AG09319 (cell line): ENCODE results near the gene GNG2.

Experiments used
- DNase-seq: peaks from one replicate; pipeline ENCODE4 v3.0.0-alpha.2; 2010; ENCODE audit warnings: low read depth; ENCODE audit errors: extremely low read depth
- TF ChIP-seq, protein P1 (sequence below): IDR thresholded peaks from 2 replicates; pipeline ENCODE4 v1.5.1; 2011; ENCODE audit warnings: low read depth, mild to moderate bottlenecking, inconsistent platforms, low read length, moderate library complexity

Gene GNG2

GRCh38 chr14:51823706-51824105, 36.7 kb upstream of the GNG2 start:
- TF ChIP-seq, protein P1, sequence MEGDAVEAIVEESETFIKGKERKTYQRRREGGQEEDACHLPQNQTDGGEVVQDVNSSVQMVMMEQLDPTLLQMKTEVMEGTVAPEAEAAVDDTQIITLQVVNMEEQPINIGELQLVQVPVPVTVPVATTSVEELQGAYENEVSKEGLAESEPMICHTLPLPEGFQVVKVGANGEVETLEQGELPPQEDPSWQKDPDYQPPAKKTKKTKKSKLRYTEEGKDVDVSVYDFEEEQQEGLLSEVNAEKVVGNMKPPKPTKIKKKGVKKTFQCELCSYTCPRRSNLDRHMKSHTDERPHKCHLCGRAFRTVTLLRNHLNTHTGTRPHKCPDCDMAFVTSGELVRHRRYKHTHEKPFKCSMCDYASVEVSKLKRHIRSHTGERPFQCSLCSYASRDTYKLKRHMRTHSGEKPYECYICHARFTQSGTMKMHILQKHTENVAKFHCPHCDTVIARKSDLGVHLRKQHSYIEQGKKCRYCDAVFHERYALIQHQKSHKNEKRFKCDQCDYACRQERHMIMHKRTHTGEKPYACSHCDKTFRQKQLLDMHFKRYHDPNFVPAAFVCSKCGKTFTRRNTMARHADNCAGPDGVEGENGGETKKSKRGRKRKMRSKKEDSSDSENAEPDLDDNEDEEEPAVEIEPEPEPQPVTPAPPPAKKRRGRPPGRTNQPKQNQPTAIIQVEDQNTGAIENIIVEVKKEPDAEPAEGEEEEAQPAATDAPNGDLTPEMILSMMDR: no peak
- DNase-seq: no peak

DNA sequence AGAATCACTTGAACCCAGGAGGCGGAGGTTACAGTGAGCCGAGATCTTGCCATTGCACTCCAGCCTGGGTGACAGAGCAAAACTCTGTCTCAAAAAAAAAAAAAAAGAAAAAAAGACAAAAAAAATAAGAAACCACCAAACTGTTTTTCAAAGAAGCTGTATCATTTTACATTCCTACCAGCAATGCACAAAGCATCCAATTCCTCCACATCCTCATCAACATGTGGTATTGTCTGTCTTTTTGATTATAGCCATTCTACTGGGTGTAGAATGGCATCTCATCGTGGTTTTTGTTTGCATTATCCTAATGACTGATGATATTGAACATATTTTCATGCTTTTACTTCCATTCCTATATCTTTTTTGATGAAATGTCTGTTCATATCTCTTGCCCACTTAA, 36.2 kb upstream of the GNG2 start:
- no peak for DNase-seq
- TF ChIP-seq, protein P1: no peak

DNA sequence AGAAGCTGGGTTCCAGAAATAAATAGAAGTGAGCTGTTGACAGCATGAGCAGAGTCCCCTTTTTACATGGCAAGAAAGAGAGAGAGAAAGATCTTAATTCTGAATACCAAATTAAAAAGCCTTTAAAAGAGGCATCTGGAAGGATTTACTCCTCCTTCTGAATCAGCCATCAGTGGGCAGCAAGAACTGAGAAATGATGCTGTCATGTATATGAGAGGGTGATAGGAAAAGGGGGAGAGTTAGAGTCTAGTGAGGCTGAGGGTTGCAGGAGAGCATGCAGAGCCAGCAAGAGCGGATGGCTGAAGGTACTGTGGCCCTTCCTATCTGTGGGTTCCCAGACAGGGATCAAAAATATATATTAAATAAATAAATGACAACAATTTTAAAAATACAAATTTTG, 34.5 kb upstream of the GNG2 start:
- no peak for DNase-seq
- TF ChIP-seq, protein P1: no peak

- no peak for DNase-seq
- TF ChIP-seq, protein P1: no peak
These were observed 32.2 kb upstream of the GNG2 start for GRCh38 chr14:51828017-51828797.

DNA sequence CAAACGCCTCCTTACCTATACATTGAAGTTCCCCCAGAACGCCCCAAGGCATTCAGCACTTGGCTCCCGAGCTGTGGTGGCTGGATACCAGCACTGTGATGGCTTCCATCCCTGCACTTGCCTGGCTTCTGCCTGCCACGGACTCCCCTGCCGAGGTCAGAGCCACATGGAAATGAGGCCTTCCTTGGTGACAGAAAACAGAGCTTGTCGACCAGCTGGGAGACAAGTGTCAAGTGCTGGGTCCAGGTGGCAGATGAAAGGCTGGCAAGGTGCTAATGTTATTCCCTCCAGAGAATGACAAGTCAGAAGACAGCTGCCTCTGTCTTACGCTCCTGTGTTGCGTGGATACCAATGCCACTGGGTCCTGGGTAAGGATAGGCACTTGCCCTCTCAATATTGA, 26.2 kb upstream of the GNG2 start:
- TF ChIP-seq, protein P1: no peak
- no peak for DNase-seq

DNA sequence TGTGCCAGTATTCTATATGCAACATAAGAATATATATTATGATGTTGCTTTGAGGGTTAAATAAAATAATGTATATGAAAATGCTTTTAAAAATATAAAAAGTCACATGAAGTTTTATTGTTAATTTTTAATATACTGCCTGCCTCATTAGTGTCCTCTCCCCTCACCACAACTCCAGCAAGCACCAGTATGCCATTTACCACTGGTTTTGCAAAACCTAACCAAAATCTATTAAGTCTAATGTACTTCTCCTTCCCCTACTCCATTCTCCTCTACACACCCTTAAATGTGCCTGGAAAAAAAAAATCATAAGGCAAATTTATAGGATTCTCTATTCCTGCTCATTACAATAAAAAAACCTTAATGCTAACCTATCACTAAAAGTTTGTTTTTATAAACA, 24.0 kb upstream of the GNG2 start:
- TF ChIP-seq, protein P1: no peak
- no peak for DNase-seq

DNA sequence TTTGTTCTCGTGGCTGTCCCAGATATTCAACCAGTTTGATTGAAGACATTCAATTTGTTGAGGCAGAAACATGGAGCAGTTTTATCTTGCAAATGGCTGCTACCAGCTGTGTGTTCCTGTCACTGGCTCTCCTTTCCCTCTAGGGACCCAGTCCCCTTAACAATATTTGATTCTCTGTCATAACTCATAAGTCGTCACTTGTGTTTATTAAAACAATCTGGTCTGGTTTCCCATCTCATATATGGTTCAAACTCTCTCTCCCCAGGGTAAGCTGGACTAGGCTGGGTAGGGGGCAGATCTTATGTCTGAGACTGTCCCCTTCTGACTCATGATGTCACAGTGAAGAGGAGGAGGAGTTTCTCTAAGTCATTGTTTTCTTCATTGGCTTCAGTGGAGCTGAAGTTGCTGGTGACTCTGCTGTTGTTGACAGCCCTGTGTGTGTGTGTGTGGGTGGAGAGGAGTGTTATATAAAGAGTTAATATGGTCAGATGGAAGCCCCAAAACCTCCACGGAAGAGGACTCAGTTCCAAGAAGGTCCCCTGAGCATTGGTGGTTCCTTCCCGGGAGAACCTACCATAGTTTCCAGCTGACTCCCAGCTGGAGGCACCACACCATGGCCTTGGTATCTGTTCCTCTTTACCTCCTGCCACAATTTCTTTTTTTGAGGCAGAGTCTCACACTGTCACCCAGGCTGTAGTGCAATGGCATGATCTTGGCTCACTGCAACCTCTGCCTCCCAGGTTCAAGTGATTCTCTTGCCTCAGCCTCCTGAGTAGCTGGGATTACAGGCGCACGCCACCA, 16.1 kb upstream of the GNG2 start:
- TF ChIP-seq, protein P1: no peak
- DNase-seq: no peak
